Upper lobe of left lung (tissue), 6 donors: Measurements from ENCODE around the gene CFAP119. TPM values are rescaled to one million over a fixed set of nuclear protein-coding genes. Genes with fewer than 3 reads are reported as not detected.

Experiments used
- ATAC-seq, 2 donors: fragments of 200-7000 bp; cut with Tn5 transposase; one replicate each; pipeline ENCODE4 v1.9.1; 2022; ENCODE audit warnings: mild to moderate bottlenecking in 2 of 2, moderate library complexity in 2 of 2; ENCODE audit not compliant: low FRiP score in 2 of 2
- DNase-seq, 2 donors: peaks; one replicate each; pipeline ENCODE4 v3.0.0-alpha.2; 2019 to 2020
- H3K27ac ChIP-seq, 4 donors: fragments of 200-600 bp; sonication (generic); one replicate each; pipeline ENCODE4 v1.5.1; 2016 to 2019
- H3K27me3 ChIP-seq, 4 donors: fragments of 200-600 bp; sonication (generic); one replicate each; pipeline ENCODE4 v1.5.1; 2017 to 2019
- H3K36me3 ChIP-seq, 4 donors: fragments of 200-600 bp; sonication (generic); one replicate each; pipeline ENCODE4 v1.5.1; 2016 to 2019
- H3K4me1 ChIP-seq, 4 donors: fragments of 200-600 bp; sonication (generic); one replicate each; pipeline ENCODE4 v1.5.1; 2018 to 2019
- H3K4me3 ChIP-seq, 4 donors: fragments of 200-600 bp; sonication (generic); one replicate each; pipeline ENCODE4 v1.5.1; 2017 to 2019; ENCODE audit warnings: mild to moderate bottlenecking in 2 of 4, moderate library complexity in 1 of 4
- H3K9me3 ChIP-seq, 4 donors: fragments of 200-600 bp; sonication (generic); one replicate each; pipeline ENCODE4 v1.5.1; 2018 to 2019
- EP300 ChIP-seq, 4 donors: sonication (generic); formaldehyde crosslinking; IDR thresholded peaks; one replicate each; pipeline ENCODE4 v1.5.1; 2017; ENCODE audit warnings: antibody characterized with exemption in 4 of 4, control low read depth in 2 of 4
- POLR2A ChIP-seq, 4 donors: fragments of 450-650 bp; IDR thresholded peaks; one replicate each; pipeline ENCODE4 v1.5.1; 2016 to 2017; ENCODE audit warnings: antibody characterized with exemption in 4 of 4, mild to moderate bottlenecking in 2 of 4
- POLR2AphosphoS5 ChIP-seq, 2 donors: sonication (generic); formaldehyde crosslinking; IDR thresholded peaks; one replicate each; pipeline ENCODE4 v1.5.1; 2017; ENCODE audit warnings: antibody characterized with exemption in 2 of 2
- WGBS, 2 donors: methylation state at CpG; one replicate each; pipeline ENCODE4 v1.1.5; 2017 to 2018; 5-methylcytosine and 5-hydroxymethylcytosine counted together
- total RNA-seq, 6 donors: library from RNA; depleted of rRNA in 4 of 6; stranded (reverse); fragments of >200 nt in 4 of 6; gene quantifications; one replicate each; pipeline versions ENCODE4 v1.1.0 to v1.2.1, GENCODE V29; 2016 to 2021
- TF ChIP-seq, protein P1 (sequence below), 6 experiments: fragments of 450-650 bp in 4 of 6; fragments of 200-600 bp in 2 of 6; sonication (generic) in 2 of 6; IDR thresholded peaks; one replicate each; pipeline ENCODE4 v1.5.1; 2016 to 2019; ENCODE audit warnings: antibody characterized with exemption in 6 of 6
- donor health status: DM: no; HTN: no; CAD: no; lungs with moderate emphysema.
- donor health status: DM: no; HTN: yes; CAD: no; lungs with severe emphysema.

CFAP119 gene
- total RNA-seq, 6 donors from 2014 or later = 6.1 to 45.1 (median 16.0) TPM

DNA sequence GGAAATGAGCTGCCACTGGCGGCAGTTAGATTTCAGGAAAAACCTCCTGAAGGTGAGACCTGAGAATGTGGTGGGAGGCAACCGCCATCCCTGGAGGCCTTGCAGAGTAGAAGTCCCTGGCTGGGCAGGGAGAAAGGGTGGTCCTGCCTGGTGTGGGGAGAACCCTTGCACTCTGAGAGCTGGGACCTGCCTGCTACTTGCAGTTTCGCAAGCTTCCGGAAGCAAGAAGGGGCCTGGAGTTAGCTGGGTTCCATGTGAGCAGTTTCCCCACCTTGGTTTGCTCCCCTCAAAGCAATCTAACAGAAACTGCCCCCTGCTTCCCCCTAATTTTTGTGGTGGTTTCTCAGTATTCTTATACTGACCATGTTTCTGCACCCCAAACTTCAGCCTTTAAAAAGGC is 18.7 kb upstream of the CFAP119 start:
- ATAC-seq = no peak
- no peak overlapping the region for H3K4me3 ChIP-seq
- no peaks in the 10 kb centered on the region for H3K27me3 ChIP-seq
- no peak for DNase-seq
- no peaks in the 10 kb centered on the region for H3K9me3 ChIP-seq
- TF ChIP-seq EP300 (IDR thresholded peaks at IDR 0.05) (no peak), POLR2AphosphoS5 (IDR thresholded peaks at IDR 0.05) (no peak), POLR2A (IDR thresholded peaks at IDR 0.05) (no peak)
- TF ChIP-seq, protein P1, sequence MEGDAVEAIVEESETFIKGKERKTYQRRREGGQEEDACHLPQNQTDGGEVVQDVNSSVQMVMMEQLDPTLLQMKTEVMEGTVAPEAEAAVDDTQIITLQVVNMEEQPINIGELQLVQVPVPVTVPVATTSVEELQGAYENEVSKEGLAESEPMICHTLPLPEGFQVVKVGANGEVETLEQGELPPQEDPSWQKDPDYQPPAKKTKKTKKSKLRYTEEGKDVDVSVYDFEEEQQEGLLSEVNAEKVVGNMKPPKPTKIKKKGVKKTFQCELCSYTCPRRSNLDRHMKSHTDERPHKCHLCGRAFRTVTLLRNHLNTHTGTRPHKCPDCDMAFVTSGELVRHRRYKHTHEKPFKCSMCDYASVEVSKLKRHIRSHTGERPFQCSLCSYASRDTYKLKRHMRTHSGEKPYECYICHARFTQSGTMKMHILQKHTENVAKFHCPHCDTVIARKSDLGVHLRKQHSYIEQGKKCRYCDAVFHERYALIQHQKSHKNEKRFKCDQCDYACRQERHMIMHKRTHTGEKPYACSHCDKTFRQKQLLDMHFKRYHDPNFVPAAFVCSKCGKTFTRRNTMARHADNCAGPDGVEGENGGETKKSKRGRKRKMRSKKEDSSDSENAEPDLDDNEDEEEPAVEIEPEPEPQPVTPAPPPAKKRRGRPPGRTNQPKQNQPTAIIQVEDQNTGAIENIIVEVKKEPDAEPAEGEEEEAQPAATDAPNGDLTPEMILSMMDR (IDR thresholded peaks at IDR 0.05) = no peak
- 62 to 82% methylated on average over 4 of the region's 4 CpGs for WGBS, 2 donors
- no peak overlapping the region for H3K27ac ChIP-seq
- peaks cover 7 to 31% (median 26%) of the 10 kb centered on the region in 4 donors for H3K36me3 ChIP-seq
- H3K4me1 ChIP-seq = peaks cover 8 to 19% (median 11%) of the 10 kb centered on the region in 4 donors

DNA sequence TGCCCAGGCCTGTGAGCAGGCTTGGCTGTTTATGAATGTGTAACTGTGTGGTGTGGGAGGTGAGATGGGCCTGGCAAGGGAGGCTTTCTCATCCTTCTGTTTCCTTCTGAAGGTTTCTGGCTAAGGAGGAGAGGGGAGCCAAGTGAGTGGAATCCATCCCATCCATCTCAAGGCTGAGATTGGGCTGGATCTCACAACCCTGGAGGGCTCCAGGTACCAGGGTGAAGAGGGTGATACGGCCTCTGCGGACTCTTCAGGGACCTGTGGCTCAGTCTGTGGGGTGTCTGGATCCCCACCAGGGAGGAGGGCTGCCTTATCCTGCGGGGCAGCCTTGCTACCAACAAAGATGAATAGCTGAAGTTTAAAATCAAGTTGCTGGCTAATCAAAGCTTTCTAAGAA is 18.2 kb upstream of the CFAP119 start:
- no peak for DNase-seq
- WGBS, 2 donors = 86 to 100% methylated on average over 2 to 3 of the region's 3 CpGs

DNA sequence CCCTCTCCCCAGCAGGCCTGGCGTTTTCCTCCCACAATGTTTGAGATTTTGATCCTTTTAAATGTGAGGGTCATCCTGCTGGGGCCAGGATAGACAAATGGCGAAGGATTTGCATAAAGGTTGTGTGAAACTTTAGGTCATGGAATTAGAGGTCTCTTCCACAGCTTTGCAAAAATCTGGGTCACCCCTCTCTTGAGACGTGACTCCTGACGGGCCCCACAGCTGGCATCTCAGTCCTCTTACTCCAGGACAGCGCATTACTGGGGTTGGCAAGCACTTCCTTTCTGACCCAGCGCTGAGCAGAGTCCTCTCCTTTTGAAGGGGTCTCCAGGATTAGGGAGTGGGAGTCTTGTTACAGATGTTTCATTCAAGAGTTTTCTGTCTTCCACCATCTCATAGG is 17.7 kb upstream of the CFAP119 start:
- no peak for TF ChIP-seq POLR2AphosphoS5 (IDR thresholded peaks at IDR 0.05)
- TF ChIP-seq EP300 (IDR thresholded peaks at IDR 0.05) = no peak
- TF ChIP-seq, protein P1 (IDR thresholded peaks at IDR 0.05) = no peak
- no peak for TF ChIP-seq POLR2A (IDR thresholded peaks at IDR 0.05)
- 87 to 93% methylated on average over 6 of the region's 6 CpGs for WGBS, 2 donors

More for the DNA sequence above, 18.2 kb upstream of the CFAP119 start:
- H3K36me3 ChIP-seq = peaks cover 7 to 31% (median 26%) of the 10 kb centered on the region in 4 donors
- peaks cover 7 to 22% (median 14%) of the 10 kb centered on the region in 4 donors for H3K4me1 ChIP-seq
- H3K27me3 ChIP-seq = no peaks in the 10 kb centered on the region
- TF ChIP-seq POLR2A (IDR thresholded peaks at IDR 0.05) (no peak), POLR2AphosphoS5 (IDR thresholded peaks at IDR 0.05) (no peak), EP300 (IDR thresholded peaks at IDR 0.05) (no peak)
- TF ChIP-seq, protein P1 (IDR thresholded peaks at IDR 0.05) = no peak
- no peak for ATAC-seq
- H3K4me3 ChIP-seq = no peak overlapping the region
- no peak overlapping the region for H3K27ac ChIP-seq
- H3K9me3 ChIP-seq = no peaks in the 10 kb centered on the region

DNA sequence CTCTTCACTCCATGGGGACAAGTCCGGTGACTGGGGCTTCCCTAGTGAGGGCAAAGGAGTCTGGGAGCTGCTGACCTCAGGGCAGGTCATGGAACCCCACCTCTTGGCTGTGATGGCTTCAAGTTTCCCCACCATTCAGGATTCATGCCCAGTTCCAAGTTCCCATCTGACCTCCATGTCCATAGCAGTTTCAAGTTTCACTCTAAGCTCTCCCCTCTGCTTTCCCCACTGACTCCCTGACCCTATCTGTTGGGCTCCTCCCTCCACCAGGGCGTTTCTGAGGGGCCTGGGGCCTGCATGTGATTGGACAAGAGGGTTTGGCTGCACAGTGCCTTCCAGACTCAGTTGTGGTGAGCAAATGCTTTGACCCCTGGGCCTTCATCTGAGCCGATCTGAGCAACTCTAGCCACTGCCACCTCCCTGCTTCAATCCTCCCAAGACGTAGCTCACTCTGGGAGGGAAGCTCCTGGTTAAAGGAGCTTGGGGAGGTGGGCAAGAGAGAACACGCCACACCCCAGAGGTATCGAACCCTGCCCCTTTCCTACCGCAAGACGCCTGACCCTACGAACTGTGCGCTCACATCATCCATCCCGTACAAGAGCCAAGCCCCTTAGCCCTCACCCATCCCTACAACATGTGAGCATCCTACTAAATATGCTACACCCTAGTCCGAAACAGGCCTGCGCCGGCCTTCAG is 16.8 kb upstream of the CFAP119 start:
- H3K36me3 ChIP-seq = peaks cover 7 to 32% (median 24%) of the 10 kb centered on the region in 4 donors
- H3K9me3 ChIP-seq = no peaks in the 10 kb centered on the region
- ATAC-seq (no peak), DNase-seq (no peak)
- no peak for TF ChIP-seq EP300 (IDR thresholded peaks at IDR 0.05)
- TF ChIP-seq, protein P1 (IDR thresholded peaks at IDR 0.05) = no peak
- no peak for TF ChIP-seq POLR2A (IDR thresholded peaks at IDR 0.05)
- no peak for TF ChIP-seq POLR2AphosphoS5 (IDR thresholded peaks at IDR 0.05)
- WGBS, 2 donors = 85 to 88% methylated on average over 12 to 14 of the region's 14 CpGs
- no peaks in the 10 kb centered on the region for H3K27me3 ChIP-seq
- H3K27ac ChIP-seq = no peak overlapping the region
- H3K4me3 ChIP-seq = no peak overlapping the region
- peaks cover 11 to 34% (median 19%) of the 10 kb centered on the region in 4 donors for H3K4me1 ChIP-seq

More for the DNA sequence above, 17.7 kb upstream of the CFAP119 start:
- H3K27me3 ChIP-seq = no peaks in the 10 kb centered on the region
- ATAC-seq (no peak), DNase-seq (no peak)
- H3K36me3 ChIP-seq = peaks cover 7 to 32% (median 26%) of the 10 kb centered on the region in 4 donors
- no peak overlapping the region for H3K4me3 ChIP-seq
- no peak overlapping the region for H3K27ac ChIP-seq
- no peaks in the 10 kb centered on the region for H3K9me3 ChIP-seq
- H3K4me1 ChIP-seq = peaks cover 11 to 26% (median 18%) of the 10 kb centered on the region in 4 donors
